Skin epidermis (tissue), 12 donors: Measurements from ENCODE around the gene IKZF2.

Experiments used
- H3K27ac ChIP-seq, 21 experiments: fragments of 200-600 bp; sonication (generic) in 11 of 21; one replicate each; pipeline ENCODE4 v1.5.0; 2020; ENCODE audit warnings: mild to moderate bottlenecking in 3 of 21, inconsistent platforms in 2 of 21, moderate library complexity in 2 of 21
- H3K4me3 ChIP-seq, 7 experiments: fragments of 200-600 bp; sonication (generic) in 2 of 7; one replicate each; pipeline ENCODE4 v1.5.0; 2020; ENCODE audit warnings: inconsistent platforms in 2 of 7, mild to moderate bottlenecking in 2 of 7, moderate library complexity in 1 of 7

IKZF2 gene

DNA sequence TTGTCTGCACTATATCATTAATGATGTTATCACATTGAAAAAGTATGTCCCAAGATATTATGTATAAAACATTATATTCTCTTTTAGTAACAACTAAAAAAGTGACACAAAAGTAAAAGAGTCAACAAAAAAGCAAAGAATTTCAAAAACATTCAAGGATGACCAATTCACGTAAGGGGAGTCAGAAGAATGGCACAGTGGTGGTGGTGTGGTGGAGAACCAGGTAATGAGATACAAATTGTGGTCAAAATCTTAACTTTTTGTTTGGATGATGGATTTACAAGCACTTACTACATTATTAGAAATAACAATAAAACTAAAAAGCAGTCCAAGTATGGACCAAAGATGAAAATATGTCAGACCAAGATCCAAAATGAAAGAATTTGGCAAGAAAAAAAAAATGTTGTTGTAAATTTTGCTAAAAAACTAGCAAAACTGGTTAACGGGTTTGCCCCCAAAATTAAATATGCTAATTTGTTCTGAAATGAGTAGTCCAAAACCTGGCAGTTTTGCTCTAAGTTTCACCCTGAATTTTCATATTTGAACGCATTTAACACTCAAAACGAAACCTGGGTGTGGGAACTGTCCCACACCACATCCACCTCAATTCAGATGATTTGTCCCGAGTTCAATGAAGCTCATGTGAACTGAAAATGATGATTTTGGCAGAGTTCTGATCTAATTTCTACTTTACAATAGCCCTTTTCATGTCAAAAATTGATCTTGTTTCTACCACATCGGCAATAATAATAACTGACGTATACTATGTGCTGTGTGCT is 135.8 kb downstream of the IKZF2 start:
- Histone ChIP-seq H3K4me3 (no peak overlapping the region), H3K27ac (no peak overlapping the region)

DNA sequence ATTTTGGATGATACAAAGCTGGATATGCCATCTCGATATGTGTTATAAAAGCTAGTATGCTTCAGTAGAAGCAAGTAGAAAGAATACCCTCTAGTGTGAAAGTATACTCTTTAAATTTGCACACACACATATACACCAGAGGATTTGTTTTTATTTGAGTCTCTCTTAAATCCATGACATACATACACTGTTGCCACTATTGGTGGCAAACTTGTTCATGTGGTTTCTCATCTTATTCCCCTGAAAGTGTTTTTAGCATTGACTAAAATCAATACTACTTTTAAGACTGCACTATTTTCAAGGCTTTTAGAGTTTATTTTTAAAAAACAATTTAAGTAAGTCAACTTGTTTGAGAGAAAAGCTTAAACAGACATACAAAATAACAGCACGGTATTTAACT is 137.4 kb downstream of the IKZF2 start:
- H3K27ac ChIP-seq, result no peak overlapping the region
- H3K4me3 ChIP-seq, result no peak overlapping the region

DNA sequence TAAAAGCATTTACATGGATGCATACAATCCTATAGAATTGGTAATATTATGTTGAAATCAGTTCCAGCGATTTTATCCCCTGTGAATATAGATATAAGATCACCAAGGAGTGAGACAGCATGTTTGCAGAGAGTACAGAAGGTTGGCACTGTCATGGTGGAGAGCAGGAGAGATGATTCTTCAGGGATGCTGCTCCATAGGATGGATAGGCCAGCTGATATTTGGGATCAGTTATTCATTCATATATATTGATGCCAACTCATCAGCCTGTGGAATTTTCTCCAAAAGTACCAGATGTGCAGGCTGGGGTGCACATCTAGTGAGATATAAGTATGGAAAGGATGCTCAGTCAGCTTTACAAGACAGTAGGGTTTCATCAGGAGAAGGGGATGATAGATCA is 139.9 kb downstream of the IKZF2 start:
- H3K4me3 ChIP-seq, result no peak overlapping the region
- no peak overlapping the region for H3K27ac ChIP-seq

DNA sequence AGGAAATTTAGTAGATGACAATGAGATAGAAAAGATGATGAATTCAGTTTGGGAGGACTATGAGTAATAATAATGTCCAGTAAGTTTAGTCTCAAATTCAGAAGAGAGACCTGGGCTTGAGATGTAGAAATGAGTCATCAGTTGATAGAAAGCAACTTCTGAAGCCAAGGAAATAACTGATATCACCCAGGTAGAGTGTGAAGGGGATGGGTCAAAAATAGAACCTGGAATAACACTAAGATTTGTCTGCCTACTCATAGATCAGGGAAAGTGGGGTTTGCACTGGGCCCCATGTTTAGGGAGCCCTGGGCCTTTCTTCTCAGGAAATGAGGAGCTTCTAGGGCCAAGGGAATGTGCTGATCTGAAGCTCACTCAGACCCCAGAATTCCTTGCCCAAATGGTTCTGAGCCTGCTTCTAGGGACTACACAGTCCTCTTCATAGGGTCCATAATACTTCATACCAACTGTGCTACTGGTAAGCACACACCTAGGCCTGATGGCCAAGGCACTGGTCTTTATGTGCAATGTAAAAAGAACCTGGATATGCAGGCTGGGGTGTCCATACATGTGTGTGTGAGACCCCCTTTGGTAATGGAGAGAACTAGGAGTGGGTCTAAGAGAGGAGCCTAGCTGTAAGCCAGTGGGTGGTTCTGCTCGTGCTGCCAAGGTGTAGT is 141.2 kb downstream of the IKZF2 start:
- Histone ChIP-seq H3K4me3 (no peak overlapping the region), H3K27ac (no peak overlapping the region)

DNA sequence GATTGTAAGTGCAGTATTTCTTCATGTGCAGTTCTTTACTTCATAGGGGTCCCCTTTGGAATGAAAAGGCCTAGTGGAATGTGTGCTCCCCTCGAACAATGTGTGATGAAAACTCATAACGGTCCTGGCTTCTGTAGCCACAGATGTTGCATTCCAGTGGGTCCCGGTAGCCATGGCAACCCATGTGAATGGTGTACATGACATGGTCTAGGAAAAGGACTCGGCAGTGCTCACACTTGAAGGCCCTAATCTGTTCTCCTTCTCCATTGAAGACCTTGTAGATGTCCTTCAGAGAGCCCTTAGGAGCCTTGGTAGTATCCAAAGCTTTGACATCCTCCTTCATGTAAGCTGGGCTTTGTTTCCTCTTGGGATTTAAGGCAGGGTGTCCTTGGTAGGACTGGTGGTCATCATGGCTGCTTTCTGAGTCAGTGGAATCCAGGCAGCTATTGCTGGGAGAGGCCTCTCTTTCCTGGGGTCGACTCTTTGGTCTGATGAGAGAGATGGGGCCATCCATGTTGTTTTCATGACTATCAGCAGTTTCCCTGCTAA is 144.0 kb downstream of the IKZF2 start:
- Histone ChIP-seq H3K27ac (no peak overlapping the region), H3K4me3 (no peak overlapping the region)

DNA sequence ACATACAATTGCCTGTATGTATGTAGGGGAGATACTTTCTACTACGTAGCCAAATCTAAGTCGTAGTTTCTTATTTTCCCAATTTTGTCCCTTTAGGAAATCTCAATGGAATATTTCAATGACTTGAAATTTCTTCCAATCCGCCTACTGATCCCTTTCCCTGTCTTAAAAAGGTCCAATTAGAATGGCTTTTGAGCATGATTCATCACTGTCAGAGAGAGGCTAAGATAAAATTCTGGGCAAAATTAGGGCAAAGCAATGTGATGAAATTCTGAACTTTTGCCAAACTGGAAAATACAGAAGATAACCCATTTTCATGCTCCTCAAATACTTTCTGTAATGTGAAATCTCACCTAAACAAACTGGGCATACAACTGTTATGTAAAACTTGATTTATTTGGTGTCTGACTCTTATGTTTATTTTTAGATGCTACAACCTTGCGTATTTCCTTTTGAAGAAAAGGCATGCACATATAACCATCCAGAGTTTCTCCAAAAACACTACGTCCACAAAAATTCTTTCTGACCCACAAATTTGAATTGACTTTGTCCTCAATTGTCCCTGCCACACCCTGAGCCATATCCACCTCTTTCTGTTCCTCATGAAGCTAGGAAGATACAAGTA is 147.1 kb downstream of the IKZF2 start:
- Histone ChIP-seq H3K27ac (no peak overlapping the region), H3K4me3 (no peak overlapping the region)

DNA sequence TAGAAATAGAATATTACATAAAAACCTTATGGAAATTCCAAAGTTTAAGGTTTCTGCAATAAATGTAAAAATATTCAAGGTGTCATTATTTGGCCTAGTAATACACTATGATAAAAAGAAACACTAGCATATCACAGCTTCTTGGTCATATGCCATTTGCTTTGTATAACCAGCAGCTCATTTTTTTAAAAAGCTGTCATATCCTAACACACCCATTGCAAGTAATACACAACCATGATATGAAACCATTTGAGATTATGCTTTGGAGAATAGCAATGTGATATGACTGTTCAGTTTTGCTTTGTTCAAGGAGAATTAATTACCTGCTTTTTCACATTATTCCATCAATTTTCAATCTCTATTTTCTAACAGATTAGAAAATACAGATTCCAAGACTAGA is 149.0 kb downstream of the IKZF2 start:
- Histone ChIP-seq H3K4me3 (no peak overlapping the region), H3K27ac (no peak overlapping the region)

DNA sequence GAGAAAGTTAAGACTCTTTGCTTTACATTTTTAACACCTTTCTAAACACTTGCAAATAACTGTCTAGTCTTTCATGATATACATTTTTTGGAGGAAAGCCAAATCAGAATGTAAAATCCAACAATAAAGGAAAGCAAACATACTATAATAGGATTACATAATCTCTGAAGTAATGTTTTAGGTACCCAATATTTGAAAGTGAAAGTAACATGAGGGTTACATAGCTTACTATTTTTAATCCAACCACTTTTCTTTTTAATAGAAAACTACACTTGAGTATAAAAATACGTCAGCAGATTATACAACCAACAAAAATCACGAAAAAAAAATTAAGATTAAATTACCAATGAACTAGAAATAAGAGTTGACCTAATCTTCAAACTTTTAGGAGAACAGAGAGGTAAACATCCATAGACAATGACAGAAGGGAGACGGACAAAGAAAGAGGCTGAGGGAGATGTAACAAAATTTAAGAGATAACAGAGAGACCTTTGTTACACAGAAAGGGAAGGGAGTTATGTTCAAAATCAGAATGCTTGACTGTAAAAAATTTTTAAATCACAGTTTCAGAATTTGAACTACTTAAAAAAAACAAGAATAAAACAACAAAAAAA is 150.0 kb downstream of the IKZF2 start:
- H3K4me3 ChIP-seq, result no peak overlapping the region
- no peak overlapping the region for H3K27ac ChIP-seq

DNA sequence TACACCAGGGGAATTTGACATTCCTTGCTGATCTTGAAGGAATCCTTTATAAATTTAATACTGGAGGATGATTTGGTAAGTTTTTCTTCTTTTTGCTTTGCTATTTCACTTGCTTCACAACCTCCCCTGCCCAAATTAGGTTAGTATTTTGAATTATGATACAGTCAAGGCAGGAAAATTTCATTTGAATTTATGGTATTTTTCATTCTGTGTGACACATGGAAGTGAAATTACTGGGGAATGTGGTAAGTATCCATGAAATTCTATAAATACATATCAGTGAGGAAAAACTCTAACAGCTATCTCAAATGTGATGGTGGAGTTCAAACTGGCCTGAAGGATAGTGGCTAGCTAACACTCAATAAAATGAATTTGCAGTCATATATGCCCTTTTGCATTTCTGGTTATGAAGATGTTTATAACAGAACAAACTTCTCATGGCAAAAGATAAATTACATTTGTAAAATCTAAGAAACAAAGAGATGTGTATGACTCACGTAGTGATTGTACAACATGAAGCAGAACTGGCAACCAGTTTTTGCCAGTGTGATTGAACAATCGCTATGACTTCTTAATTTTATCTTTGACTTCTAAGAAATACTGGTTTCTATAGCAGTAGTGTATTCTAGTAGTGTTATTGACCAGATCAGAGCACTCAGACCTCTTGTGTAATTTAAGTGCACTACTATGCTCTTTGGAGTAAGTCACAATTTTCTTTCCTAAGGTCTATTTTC is 152.6 kb downstream of the IKZF2 start:
- H3K4me3 ChIP-seq, result no peak overlapping the region
- no peak overlapping the region for H3K27ac ChIP-seq

DNA sequence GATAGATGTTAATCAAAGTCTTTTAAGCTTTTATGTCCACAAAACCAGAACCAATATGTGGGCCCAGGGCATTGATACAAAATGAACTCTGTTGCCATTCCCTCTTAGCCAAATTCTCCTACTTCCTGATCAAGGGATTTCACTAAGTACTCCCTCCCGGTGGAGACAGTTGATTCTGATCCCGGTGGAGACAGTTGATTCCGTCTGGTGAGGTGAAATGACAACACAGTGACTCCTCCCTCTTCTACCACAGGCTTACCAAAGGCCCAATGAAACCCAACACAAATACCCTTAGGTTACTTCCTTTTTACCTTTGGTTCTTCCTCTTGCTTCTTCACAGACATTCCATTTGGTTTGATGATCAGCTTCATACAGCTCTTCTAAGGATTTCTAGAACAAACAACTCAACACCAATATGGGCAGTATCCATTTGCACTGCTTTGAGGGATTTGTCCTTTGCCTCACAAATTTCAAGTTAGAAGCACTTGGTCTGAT is 153.8 kb downstream of the IKZF2 start:
- Histone ChIP-seq H3K4me3 (no peak overlapping the region), H3K27ac (no peak overlapping the region)

DNA sequence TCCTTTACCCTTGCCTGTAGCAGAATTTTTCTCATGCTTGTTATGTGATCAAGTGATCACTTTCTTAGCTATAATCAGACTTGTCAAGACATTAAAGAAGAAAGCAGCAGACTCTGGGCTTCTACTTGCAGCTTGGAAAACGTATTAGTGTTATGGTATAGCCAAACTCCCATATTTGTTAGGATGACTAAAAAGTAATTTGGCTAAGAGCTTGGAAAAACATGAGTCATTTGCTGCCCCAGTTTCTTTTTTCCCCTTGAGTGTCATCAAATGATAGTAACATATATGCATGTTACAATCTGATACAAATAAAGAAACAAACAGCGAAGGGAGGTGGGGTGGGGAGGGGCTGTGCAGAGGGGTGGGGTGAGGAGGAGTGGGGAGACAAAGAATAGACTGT is 155.5 kb downstream of the IKZF2 start:
- H3K4me3 ChIP-seq, result no peak overlapping the region
- H3K27ac ChIP-seq, result no peak overlapping the region

DNA sequence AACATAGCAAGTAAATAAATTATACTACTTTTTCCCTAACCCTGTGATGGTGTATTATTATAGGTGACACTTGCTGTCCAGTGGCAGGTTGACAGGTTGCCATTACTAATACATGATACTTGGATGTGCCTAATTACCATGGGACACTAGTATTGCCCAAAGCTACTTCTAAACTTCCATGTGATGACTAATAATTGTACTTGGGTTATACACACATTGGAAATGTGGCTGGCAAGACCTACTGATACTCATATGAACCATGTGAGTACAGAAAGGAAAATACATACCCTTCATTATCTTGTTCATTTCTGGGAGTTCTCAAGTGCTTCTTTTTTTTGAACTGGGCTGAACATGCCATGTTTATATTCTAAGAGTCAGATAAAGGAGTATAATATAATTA is 156.4 kb downstream of the IKZF2 start:
- no peak overlapping the region for H3K27ac ChIP-seq
- H3K4me3 ChIP-seq, result no peak overlapping the region

DNA sequence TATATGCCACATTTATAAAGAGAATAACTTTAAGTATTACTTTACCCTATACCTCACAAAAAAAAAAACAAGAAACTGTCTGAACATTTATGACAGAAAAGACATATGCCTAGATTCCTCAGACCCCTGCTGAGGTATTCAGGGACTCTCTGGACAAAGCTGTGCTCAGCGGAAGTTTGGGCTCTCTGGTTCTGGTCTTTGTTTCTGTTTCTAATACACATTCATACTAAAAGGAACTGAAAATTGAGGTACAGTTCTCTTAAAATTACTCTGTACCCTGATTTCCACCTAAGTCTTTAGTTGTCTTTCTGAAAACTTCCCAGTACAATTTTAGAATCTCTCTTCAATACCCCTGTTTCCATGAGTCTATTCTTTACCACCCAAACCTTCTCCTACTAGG is 160.3 kb downstream of the IKZF2 start:
- Histone ChIP-seq H3K27ac (no peak overlapping the region), H3K4me3 (no peak overlapping the region)

DNA sequence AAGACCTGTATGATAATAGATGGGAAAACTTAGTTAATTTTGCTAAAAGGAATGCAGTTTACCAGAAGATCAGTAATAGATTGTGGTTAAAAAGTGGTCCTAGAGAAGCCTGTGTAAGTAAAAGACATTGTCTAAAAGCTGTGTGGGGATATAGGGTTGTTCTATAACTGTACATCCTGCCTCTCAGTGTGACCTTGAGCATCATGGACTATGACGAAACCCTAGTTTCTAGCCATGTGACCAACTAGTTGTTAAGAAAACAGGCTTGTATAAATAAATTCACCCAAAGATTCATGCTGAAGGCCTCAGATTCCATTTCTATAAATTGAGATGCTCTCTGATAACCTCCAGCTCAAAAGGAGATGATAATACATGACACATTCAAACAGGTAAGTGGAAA is 160.7 kb downstream of the IKZF2 start:
- H3K27ac ChIP-seq, result no peak overlapping the region
- H3K4me3 ChIP-seq, result no peak overlapping the region

DNA sequence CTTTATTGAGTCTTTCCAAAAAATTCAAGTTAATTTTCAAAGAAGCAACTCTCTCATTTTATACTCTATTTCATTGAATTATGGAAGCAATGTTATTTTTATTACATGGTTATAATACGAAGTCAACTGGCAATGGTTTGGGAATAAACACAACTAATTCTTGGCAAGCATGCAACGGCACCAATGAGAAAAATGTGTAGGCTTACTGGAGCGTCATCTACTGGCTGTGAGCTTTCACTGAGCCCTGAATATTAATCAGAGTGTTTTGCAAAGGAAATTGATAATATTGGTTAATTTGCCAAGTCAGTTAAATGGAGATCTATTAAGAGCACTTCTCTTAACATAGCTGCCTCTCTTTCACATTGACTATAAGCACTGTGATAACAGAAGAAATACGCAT is 163.9 kb downstream of the IKZF2 start:
- H3K4me3 ChIP-seq, result no peak overlapping the region
- no peak overlapping the region for H3K27ac ChIP-seq

DNA sequence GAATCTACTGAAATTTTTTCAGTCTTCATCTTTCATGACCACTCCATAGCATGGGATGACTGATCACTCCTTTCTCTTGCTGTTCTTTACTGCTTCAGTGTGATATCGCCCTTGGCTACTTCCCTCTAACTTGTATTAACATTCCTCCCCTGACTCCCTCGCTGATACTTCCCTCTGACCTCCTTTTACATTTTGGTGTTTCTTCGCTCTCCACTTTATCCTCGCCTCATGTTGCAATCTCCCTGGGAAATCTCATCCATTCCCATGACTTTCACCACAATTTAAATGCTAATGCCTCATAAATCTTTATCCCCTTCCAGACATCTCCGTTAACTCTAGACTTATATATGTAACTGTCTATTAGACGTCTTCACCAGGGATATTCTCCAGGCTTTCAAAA is 167.3 kb downstream of the IKZF2 start:
- H3K27ac ChIP-seq, result no peak overlapping the region
- H3K4me3 ChIP-seq, result no peak overlapping the region

DNA sequence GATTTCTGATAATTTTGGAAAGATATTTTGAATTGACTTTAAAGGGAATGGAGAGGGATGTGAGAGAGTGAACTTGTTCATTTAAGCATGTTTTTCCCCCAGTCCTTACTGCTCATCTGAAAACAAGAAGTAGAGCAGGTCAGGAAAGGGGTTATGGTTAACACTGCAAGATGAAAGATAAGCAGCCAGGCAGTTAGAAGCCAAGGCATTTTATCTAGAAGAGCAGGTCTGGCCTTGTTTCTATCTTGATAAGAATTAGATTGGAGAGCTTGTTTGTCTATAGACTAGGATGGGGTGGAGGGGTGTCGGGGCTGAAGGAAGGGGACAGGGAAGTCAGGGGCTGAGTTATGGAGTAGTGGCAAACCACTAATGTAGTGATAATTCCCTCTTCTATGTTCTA is 171.6 kb downstream of the IKZF2 start:
- no peak overlapping the region for H3K4me3 ChIP-seq
- H3K27ac ChIP-seq, result peak overlapping the region in 1 of 21 experiments; percentile 20

DNA sequence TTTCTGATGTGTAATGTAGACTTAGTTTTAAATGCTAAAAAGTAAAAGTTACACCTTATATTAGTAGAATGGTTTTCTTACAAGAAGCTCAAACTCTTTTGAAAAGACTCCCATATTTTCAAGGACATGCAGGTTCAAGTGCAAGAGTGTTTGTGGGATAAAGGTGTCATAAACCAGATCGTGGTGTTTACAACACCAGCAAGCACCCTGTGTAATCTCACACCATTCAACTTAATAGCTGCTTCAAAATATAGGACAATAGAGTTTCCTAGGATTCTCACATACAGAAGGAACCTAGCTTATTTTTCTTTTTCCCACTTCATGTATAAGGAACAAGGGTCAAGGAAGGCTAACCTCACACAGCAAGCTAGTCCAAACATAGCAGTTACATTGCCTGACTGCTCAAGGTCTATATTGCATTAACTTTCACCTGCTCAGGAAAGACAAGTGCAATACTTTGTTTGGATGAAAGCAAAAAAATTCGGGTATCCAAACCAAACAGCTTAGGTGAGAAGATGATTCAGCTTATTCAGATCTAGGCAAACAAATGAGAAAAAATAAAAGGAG is 172.3 kb downstream of the IKZF2 start:
- H3K27ac ChIP-seq, result peak overlapping the region in 1 of 21 experiments; percentile 20
- no peak overlapping the region for H3K4me3 ChIP-seq

DNA sequence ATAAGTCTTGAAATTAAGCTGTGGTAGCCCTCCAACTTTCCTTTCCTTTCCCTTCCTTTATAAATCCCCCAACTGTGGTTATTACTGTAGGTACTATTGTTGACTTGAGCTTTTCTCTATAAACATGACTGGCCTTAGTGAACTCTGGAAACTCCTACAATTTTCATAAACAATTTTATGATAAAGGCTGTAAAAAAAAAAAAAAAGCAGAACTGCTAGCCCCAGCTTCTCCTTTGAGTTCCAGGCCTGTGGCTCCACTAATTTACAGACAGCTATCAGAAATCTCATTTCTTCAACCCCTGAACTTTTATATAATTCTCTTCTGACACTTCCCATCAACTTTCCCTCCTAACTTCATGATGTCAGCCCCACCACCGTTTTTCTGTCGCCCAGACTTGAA is 174.3 kb downstream of the IKZF2 start:
- Histone ChIP-seq H3K27ac (no peak overlapping the region), H3K4me3 (no peak overlapping the region)
